Neuronal stem cell (in vitro differentiated cells): ENCODE results near the gene RANBP3L.
"Not testable (repeated sequence)": the region's sequence is repeated elsewhere in the genome, so short reads cannot be mapped to it uniquely, and the experiment has no call there.

Experiments
- DNase-seq: peaks from one replicate; pipeline ENCODE4 v3.0.0-alpha.2; 2013; ENCODE audit warnings: low spot score
- H2AFZ ChIP-seq: one replicate; pipeline ENCODE4 v1.6.1; 2013; ENCODE audit warnings: mild to moderate bottlenecking, low read length, inconsistent platforms
- H2AK5ac ChIP-seq: 2 replicates; pipeline ENCODE4 v1.6.1; 2013; ENCODE audit warnings: low read depth, mild to moderate bottlenecking, inconsistent platforms, low read length, moderate library complexity, mixed read lengths
- H2BK120ac ChIP-seq: 2 replicates; pipeline ENCODE4 v1.6.1; 2013; ENCODE audit warnings: low read depth, mild to moderate bottlenecking, inconsistent platforms, low read length, moderate library complexity, mixed read lengths
- H2BK12ac ChIP-seq: one replicate; pipeline ENCODE4 v1.6.1; 2013; ENCODE audit warnings: low read length, inconsistent platforms
- H2BK15ac ChIP-seq: 2 replicates; pipeline ENCODE4 v1.6.1; 2013; ENCODE audit warnings: mild to moderate bottlenecking, low read length, inconsistent platforms, mixed read lengths
- H2BK5ac ChIP-seq: one replicate; pipeline ENCODE4 v1.6.1; 2013; ENCODE audit warnings: inconsistent platforms, mild to moderate bottlenecking, low read length, moderate library complexity
- H3K14ac ChIP-seq: one replicate; pipeline ENCODE4 v1.6.1; 2013; ENCODE audit warnings: low read length, inconsistent platforms
- H3K18ac ChIP-seq: 2 replicates; pipeline ENCODE4 v1.6.1; 2013; ENCODE audit warnings: low read length, inconsistent platforms
- H3K23ac ChIP-seq: 2 replicates; pipeline ENCODE4 v1.6.1; 2013; ENCODE audit warnings: low read depth, mild to moderate bottlenecking, mixed read lengths, low read length, inconsistent platforms; ENCODE audit not compliant: poor library complexity
- H3K27ac ChIP-seq: replicated peaks from 3 replicates; pipeline ENCODE4 v1.5.1; 2013; ENCODE audit warnings: low read length, inconsistent platforms
- H3K27me3 ChIP-seq, 3 experiments: 2 replicates each; pipeline ENCODE4 v1.6.1; 2013; ENCODE audit warnings: low read length in 3 of 3, mild to moderate bottlenecking in 2 of 3, inconsistent platforms in 1 of 3, low read depth in 1 of 3, mixed read lengths in 1 of 3, moderate library complexity in 1 of 3; ENCODE audit not compliant: control insufficient read depth in 3 of 3, insufficient read depth in 3 of 3
- H3K36me3 ChIP-seq, 2 donors: replicated peaks in 1 of 2; 2 replicates each; pipeline ENCODE4 v1.6.1; 2013; ENCODE audit warnings: low read length in 2 of 2; ENCODE audit not compliant: control insufficient read depth in 2 of 2, insufficient read depth in 2 of 2
- H3K4ac ChIP-seq: 2 replicates; pipeline ENCODE4 v1.6.1; 2013; ENCODE audit warnings: inconsistent platforms, mild to moderate bottlenecking, low read length, moderate library complexity
- H3K4me1 ChIP-seq, 2 donors: 1 replicate in 1 of 2; 2 replicates in 1 of 2; pipeline ENCODE4 v1.6.1; 2013; ENCODE audit warnings: low read length in 2 of 2, low read depth in 1 of 2; ENCODE audit not compliant: control insufficient read depth in 2 of 2, insufficient read depth in 1 of 2
- H3K4me2 ChIP-seq: one replicate; pipeline ENCODE4 v1.6.1; 2013; ENCODE audit warnings: mild to moderate bottlenecking, low read length, inconsistent platforms; ENCODE audit not compliant: insufficient read depth, poor library complexity, severe bottlenecking
- H3K4me3 ChIP-seq, 2 donors: 2 replicates each; pipeline ENCODE4 v1.5.1; 2013; ENCODE audit warnings: low read length in 2 of 2, mild to moderate bottlenecking in 2 of 2, inconsistent platforms in 1 of 2, moderate library complexity in 1 of 2
- H3K79me1 ChIP-seq: one replicate; pipeline ENCODE4 v1.6.1; 2013; ENCODE audit warnings: low read depth, mild to moderate bottlenecking, inconsistent platforms, low read length, moderate library complexity
- H3K9ac ChIP-seq: one replicate; pipeline ENCODE4 v1.6.1; 2013; ENCODE audit warnings: mild to moderate bottlenecking, low read depth, low read length, inconsistent platforms; ENCODE audit not compliant: poor library complexity
- H3K9me3 ChIP-seq, 2 donors: replicated peaks in 1 of 2; 2 replicates each; pipeline versions ENCODE3 to v1.6.1; 2013; ENCODE audit warnings: low read length in 2 of 2, mild to moderate bottlenecking in 2 of 2, inconsistent platforms in 1 of 2, low read depth in 1 of 2, mixed read lengths in 1 of 2, moderate library complexity in 1 of 2; ENCODE audit not compliant: control insufficient read depth in 2 of 2, insufficient read depth in 1 of 2
- H4K8ac ChIP-seq: one replicate; pipeline ENCODE4 v1.6.1; 2013; ENCODE audit warnings: low read depth, mild to moderate bottlenecking, inconsistent platforms, low read length, moderate library complexity
- H4K91ac ChIP-seq: one replicate; pipeline ENCODE4 v1.6.1; 2013; ENCODE audit warnings: low read length, low read depth, mild to moderate bottlenecking, inconsistent platforms; ENCODE audit not compliant: poor library complexity
- WGBS, 2 donors: extraction: QIAGEN DNeasy Blood & Tissue Kit; methylation state at CpG; one replicate each; pipeline ENCODE4 v1.1.7; 2013; ENCODE audit warnings: missing lambda C conversion rate in 2 of 2, mixed read lengths in 1 of 2; ENCODE audit not compliant: insufficient read length in 2 of 2, insufficient replicate concordance in 1 of 2; ENCODE audit errors: extremely low coverage in 2 of 2; 5-methylcytosine and 5-hydroxymethylcytosine counted together

RANBP3L gene

DNA sequence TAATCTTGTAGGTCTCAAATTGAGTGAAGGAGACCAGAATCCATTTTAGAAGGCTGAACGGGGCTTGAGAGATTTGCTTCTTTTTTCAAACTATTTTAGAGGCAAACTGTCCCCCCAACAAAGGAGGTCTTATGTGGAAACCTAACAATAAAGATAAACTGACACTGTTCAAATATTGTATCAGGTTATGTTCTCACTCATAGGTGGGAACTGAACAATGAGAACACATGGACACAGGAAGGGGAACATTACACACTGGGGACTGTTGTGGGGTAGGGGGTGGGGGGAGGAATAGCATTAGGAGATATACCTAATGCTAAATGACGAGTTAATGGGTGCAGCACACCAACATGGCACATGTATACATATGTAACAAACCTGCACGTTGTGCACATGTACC is 102.9 kb downstream of the RANBP3L start:
- peaks cover 4 to 97% of the 10 kb centered on the region in 2 donors for H3K36me3 ChIP-seq
- H2BK120ac ChIP-seq, H3K27ac ChIP-seq, H2AK5ac ChIP-seq, H3K14ac ChIP-seq, DNase-seq, H3K18ac ChIP-seq, H2BK12ac ChIP-seq, H3K4ac ChIP-seq, H4K91ac ChIP-seq, H3K9ac ChIP-seq, H3K4me3 ChIP-seq, H3K79me1 ChIP-seq, H2BK15ac ChIP-seq, H3K27me3 ChIP-seq, H3K4me2 ChIP-seq, H3K4me1 ChIP-seq, H3K9me3 ChIP-seq, H3K23ac ChIP-seq, H2AFZ ChIP-seq, H4K8ac ChIP-seq, H2BK5ac ChIP-seq: not testable (repeated sequence)
- no CpG with 5 or more reads among the region's 3 CpGs for WGBS, 2 donors
